Stimulated activated CD8-positive, alpha-beta memory T cell treated with anti-CD3 and anti-CD28 coated beads, Interleukin-2, amount 100 ng/mL, for 48 hours (primary cell): ENCODE measurements around the gene MOB3A.

Experiments
- DNase-seq, 2 donors: peaks; one replicate each; pipeline ENCODE4 v3.0.0-alpha.2; 2020; ENCODE audit warnings: low read depth in 2 of 2

The MOB3A gene

DNA sequence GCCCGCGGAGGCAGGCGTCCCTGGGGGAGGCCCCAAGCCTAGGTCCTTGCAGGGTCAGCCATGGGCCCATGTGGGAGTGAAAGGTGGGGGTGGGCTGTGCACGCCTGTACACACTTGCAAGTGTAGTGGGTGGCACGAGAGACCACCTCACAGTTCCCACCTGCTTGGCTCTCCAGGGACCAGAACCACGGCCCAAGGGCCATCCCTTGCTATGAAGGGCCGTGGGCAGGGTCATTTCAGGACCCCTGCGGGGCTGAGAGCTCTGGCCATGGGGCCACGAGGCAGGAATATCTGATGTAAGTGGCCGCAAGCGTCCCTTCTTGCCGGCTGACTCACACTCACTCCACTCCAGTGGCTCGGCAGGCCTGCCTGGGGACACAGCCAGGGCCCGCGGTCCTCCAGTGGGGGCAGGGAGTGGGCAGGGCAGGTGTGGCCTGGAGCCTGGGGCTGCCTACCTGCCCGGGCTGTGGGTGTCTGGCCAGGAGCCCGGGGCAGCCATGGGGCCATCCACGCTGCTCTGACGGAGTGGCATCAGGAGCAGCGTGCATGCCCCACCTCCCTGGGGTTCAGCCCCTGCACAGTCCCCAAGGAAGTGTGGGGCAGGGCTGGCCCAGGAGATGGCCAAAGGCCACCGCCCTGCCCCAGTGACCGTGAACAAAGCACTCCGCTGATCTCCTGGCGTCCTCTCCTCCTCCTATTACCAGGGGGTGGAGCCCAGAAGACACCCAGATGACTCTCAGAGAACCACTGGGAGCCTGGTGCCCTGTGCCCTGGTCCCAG is 36.5 kb downstream of the MOB3A start:
- no peak for DNase-seq

DNA sequence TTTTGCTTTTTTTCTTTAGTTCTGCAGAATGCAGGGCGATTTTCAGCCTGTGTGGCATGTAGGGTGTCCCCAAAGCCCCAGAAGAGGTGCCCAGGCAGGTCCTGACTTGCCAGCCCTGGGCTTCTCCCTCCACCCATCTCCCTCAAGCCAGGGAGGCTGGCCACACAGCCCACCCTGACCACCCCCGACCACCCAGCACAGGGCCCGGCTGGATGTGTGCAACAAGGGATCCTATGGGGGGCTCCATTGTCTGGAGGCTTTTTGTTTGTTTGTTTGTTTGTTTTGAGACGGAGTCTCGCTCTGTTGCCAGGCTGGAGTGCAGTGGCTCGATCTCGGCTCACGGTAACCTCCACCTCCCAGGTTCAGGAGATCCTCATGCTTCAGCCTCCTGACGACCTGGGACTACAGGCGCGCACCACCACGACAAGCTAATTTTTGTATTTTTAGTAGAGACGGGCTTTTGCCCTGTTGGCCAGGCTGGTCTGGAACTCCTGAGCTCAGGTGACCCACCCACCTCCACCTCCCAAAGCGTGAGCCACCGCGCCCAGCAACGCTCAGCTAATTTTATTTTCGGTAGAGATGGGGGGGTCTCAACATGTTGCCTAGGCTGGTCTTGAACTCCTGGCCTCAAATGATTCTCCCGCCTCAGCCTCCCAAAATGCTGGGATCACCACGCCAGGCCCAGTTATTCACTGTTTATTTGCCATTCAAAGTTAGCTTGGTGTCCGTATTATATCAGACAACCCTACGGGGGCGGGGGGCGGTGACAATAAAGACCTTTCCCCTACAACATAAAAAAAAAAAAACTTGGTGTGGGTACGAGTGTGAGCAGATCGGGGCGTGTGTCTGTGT is 37.3 kb downstream of the MOB3A start:
- DNase-seq = no peak

DNA sequence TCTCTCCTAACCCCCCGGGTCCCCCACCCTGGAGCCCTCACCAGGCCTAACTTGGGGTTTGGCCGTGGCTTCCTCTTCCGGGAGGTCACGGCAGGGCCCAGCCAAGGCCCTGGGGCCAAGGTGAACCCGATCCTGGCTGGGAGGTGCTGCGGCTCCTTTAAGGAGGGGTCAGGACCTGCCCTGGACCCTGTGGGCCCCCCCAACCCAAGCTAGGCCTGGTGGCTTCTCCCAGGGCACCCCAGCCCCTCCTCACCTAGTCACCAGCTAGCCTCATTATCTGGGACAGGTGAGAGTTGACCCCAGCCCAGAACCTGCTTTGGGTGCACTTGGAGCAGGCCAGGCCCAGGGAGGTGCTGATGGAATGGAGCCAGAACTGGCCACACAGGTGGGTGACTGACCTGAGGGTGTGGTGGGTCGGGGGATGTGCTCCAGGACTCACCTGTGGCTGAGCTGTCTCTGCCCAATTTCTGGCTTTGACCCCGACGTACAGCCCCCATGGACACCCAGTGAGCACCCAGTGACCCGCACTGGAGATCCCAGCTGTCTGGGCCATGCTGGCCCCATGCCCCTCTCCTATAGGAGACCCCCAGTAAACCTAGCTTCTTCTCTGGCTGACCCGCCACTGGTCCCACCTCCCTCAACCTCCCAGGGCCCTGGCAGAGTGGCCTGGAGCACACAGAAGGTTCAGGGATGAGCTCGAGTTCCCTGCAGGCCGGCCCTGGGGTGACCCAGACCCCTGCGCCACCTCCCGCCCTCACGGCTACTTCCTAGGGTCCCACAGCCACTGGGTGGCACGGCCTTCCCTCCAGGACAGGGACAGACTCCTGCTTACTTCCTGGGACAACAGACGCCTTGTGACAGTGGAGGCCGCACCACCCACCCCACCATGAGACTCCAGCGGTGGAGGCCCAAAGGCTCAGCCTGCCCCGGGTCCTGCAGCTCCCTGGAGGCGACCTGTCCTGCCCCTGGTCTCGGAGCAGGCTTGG is 38.3 kb downstream of the MOB3A start:
- no peak for DNase-seq

- no peak for DNase-seq
Observed at GRCh38 chr19:2056837-2057192, 39.3 kb downstream of the MOB3A start.

DNA sequence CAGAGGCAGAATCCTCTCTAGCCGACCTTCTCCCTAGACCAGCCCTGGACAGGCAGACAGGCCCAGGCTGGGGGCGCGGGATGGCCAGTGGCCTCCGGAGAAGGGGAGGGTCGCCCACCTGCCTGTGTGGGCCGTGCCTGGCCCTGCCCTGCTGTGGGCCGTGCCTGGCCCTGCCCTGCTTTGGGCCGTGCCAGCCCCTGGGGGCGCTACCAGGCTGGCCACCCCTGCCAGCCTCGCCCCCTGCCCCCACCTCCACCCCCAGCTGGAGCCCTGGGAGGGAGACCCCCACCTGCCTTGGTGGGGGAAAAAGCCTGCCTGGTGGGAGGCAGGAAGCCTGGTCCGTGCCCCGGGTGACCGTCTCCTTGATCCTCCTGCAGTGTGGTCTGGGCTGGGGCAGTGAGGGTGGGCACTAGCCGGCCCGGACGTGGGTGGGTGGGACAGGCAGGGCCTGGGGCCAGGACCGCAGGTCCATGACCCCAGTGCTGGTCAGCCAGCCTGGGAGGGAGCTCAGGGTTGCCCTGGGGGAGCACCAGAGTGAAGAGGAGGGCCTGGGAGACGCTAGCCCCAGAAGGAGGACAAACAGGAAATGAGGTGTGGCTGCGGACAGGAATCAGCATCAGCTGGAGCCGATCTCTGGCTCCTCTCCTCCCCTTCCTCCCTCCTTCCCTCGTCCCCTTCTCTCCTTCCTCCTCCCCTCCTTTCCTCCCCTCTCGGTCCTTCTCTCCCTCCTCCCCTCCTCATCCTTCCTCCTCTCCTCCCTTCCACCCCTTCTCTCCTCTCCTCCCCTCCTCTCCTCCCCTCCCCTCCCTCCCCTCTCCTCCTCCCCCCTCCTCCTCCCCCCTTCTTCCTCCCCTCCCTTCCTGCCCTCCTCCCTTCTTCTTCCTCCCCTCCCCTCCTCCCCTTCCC is 39.9 kb downstream of the MOB3A start:
- no peak for DNase-seq

DNA sequence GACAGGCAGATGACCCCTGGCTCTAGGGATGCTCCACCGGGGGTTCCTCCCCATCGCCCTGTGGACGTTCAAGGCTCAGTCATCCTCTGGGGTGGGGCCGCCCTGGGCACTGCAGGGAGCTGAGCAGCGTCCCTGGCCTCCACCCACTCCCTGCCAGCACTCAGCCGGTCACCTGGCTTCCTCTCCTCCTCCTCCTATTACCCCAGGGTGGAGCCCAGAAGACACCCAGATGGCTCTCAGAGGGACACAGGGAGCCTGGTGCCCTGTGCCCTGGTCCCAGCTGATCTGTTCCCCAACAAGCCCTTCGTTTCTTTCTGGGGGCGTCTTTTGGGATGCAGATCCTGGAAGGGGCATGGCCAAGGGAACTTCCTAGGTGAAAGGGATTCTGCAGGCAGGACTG is 41.4 kb downstream of the MOB3A start:
- DNase-seq = no peak

DNA sequence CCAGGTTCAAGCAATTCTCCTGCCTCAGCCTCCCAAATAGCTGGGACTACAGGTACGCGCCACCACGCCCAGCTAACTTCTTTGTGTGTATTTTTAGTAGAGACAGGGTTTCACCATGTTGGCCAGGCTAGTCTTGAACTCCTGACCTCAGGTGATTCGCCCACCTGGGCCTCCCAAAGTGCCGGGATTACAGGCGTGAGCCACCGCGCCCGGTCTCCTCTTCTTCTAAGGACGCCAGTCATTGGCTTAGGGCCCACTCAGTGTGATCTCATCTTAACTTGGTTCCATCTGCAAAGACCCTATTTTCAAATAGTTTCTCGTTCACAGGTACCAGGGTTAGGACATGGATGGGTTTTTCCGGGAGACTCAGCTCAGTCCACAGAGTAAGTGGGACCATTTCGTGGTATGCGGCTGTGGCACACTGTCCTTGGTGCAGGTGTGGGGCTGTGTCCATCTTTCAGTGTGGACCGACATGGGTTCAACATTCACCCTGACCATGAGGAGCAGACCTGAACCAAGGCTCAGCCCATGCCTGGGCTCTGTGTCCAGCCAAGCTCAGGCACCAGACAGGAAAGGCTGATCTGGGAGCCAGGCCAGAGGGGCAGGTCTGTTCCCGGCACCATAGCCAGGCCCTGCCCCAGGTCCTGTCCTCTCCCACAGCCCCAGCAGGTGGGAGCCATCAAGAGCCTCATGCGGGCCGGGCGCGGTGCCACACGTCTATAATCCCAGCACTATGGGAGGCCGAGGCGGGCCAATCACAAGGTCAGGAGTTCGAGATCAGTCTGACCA is 42.3 kb downstream of the MOB3A start:
- no peak for DNase-seq

DNA sequence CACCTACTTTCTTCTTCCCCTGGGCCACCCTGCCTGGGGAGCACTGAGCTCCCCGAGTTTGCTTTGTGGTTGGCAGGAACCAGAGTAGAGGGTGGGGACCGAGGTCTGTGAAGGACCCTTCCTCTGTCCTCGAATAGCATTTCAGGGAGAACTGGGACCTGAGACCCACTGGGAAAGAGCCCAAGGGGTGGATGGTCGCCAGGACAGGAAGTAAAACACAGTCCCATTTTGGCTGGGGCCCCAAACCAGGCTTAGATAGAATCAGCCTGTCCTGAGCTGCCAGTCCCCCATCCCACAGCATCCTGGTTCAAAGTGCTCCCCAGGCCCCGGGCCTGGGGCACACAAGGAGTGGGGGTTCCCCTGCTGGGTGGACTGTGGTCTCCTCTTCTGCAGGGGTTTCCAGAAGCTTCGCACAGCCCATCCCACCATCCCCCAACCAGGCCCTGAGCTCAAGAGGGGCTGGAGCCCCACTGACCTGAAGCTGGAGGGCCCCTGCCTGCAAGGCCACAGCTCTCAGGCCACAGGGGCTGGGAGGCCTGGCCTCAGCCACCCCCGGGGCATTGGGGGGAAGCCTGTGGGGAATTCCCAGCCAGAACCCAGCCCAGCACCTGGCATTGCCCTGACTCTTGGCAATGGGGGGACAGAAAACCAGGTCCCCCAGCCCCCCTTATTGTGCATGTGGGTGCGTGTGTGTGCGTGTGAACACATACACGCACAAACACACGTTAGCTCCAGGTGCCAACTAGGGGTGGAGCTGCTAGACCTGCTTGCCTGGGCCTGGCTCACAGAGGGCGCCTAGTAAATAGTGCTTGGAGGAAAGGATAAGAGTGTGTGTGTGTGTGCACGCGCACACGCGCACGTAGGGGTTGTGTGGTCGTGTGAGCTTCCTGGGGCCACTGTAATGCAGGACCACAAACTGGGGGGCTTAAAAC is 44.1 kb downstream of the MOB3A start:
- DNase-seq = no peak

DNA sequence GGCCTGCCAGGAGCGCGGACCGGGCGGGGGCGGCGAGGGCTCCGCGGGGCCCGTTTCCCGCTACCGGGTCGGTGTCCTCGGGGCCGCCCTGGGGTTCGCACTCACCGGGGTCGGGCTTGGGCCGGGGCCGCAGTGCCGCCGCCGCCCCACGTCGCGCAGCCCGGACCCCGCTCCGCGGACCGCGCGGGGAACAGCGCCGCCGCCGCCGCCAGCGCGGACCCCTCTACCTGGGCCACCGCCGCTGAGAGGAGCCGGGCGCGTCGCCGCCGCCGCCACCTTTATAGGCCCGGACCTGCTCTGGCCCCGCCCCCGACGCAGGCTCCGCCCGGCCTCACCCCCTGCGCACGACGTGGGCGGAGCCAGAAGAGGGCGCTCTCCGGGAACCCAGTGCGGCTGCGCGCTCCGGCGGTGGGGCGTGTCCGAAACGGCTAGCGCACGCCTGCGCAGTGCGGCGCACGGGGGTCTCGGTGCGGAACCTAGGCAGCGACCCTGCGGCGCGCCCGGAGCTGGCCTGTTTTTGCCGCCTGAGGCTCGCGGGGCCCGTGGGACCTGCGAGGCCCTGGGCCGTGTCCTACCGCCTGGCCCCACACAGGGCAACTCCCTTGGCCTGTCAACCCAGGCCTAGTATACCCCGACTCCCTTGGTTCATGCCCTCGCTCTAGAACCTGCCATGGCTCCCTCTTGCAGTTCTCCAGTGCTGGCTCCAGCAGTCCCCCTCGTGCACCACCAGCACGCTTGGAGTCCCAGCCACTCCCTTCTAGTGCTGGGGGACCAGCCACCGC is 44.9 kb downstream of the MOB3A start, which contains the start of gene MKNK2:
TSS of gene MKNK2 (minus strand) at position 254 of the 782 bp plus-strand sequence. CDS start 393 bp downstream, outside the sequence.
- DNase-seq = peak; percentile 93 to 95

DNA sequence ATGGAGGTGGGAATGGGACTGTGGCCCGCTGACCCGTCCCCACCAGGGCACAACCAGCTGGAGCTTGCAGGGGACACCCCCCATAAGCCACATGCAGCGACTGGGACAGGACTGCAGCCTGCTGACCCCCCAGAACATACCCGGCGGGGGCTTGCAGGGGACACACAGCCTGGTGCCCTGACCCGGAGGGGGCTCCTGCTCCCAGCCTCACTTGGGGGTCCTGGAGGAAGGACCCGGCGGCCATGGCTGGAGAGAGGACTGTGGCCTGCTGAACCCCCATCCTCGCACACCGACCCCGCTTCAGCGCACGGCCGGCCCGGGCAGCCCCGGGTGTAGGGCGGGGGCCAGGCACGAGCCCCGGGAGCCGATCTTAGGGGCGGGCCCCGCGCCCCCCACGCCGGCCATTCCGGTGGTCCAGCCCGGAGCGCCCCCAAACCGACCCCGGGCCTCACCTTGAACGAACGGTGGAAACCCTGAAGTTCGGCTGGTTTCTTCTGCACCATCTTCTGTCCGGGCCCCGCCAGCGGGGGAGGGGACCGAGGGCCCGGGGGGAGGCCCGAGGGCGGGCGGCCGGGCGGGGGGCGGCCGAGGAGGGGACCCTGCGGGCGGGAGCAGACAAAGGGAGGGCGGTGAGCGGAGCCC is 45.7 kb downstream of the MOB3A start:
- DNase-seq = no peak

- DNase-seq = no peak
Observed at GRCh38 chr19:2049741-2050348, 46.3 kb downstream of the MOB3A start.

DNA sequence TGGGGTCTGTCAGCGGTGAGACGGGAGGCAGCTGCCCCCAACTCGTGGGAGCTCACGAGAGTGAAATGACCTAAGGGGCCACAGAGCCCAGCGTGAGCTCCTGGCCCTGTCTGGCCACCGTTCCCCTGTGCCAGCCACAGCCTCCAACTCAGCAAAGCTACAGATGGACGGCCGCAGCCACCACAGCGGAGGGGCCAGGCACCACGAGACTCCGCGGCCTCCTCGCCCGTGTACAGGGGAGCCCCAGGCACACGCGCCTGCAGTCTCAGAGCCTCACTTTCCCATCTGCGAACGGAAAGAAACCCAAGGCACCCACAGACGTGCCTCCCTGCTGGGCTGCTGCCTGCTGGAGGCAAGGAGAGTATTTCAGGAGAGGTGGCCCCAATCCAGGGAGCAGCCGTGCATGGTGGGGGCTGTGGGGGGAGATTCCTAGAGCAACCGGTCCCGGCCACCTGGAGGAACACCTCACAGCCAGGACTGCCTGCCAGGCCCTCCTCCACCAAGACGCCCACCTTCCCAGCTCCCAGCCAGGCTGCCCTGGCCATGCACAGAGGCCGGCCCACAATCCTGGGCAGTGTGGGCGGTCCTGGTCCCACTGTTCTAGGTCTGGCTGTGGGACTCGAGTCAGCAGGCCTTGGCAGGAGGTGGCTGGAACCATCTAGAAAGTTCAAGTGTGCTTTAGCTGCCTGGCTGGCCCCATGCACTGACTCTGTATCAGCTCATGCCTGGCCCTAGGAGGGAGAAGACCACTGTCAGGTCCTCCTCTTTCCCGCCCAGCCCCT is 47.0 kb downstream of the MOB3A start:
- DNase-seq = no peak

DNA sequence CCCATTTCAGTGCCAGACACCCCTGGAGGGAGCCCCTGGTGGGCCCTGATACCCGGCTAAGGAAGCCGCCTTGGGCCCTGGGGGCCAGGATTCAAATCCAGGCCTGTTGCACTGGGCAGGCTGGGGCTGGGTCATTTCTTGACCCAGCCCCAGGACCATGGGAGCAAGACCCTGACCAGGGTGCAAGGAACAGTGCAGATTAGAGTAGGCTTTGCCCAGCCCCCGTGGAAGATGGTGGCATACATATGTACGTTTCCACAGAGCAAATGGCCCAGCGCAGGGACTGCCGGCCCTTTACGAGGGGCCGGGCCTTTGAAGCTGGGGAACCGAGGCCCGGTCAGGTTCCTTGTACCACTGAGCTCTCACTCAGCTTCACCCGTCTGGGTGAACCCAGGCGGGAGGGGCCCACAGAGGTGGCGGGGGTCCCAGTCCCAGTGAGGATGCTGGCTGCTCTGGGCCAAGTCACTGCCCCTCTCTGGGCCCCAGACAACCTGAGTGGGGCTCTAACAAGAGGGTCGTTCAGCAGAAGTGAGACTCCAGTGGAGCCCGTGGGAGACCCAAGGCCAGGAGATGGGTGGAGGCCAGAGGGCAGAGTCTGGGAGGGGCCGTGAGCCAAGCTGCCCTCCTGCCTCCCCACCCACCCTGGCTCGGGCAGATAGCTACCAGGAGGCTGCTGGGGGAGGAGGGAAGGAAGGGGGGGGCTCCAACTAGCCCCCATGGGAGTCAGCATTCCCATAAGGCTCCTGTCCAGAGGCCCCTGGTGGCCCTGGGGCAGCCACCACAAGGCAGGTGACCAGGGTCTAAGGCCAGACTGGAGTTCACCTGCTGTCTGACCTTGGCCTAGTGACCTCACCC is 47.8 kb downstream of the MOB3A start:
- no peak for DNase-seq

GRCh38 chr19:2047449-2048103 is 48.5 kb downstream of the MOB3A start:
- DNase-seq = no peak

GRCh38 chr19:2047076-2047448 is 49.1 kb downstream of the MOB3A start:
- no peak for DNase-seq
